RCC 7860 (cell line): Measurements from ENCODE around the gene PPM1G.
"Not testable (repeated sequence)": the region's sequence is repeated elsewhere in the genome, so short reads cannot be mapped to it uniquely, and the experiment has no call there.

Experiments used
- DNase-seq: peaks from one replicate; pipeline ENCODE4 v3.0.0-alpha.2; 2015; ENCODE audit warnings: low spot score
- FAIRE-seq: peaks from 2 replicates; lab custom pipeline; 2012; peaks lifted over from hg19 to GRCh38; lab: Jason Lieb, UNC

PPM1G gene

DNA sequence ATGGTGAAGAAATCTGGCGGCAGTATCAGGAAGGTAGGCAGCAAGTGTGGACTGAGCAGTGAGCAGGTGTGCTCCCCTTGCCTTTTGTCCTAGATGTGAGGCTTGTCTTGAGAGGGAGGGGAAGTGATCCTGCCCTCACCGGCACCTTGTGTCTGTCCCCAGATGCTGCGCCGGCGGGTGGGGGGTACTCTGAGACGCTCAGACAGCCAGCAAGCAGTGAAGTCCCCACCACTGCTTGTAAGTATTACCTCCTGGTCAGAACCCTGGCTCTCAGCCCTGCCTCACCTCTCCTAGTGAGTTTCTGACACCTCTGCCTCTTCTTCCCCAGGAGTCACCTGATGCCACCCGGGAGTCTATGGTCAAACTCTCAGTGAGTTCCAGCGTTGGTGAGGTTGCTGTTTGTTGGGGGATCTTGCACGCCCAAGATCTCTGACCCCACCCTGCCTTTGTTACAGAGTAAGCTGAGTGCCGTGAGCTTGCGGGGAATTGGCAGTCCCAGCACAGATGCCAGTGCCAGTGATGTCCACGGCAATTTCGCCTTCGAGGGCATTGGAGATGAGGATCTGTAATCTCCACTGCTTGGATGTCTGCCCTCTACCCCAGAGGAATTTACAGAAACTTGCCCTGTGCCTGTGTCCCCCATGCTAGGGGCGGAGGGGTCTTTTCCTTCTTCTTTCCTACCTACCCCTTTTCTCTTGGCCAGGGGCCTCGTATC lies 33.1 kb downstream of the PPM1G start:
- no peak for DNase-seq
- no peak for FAIRE-seq

DNA sequence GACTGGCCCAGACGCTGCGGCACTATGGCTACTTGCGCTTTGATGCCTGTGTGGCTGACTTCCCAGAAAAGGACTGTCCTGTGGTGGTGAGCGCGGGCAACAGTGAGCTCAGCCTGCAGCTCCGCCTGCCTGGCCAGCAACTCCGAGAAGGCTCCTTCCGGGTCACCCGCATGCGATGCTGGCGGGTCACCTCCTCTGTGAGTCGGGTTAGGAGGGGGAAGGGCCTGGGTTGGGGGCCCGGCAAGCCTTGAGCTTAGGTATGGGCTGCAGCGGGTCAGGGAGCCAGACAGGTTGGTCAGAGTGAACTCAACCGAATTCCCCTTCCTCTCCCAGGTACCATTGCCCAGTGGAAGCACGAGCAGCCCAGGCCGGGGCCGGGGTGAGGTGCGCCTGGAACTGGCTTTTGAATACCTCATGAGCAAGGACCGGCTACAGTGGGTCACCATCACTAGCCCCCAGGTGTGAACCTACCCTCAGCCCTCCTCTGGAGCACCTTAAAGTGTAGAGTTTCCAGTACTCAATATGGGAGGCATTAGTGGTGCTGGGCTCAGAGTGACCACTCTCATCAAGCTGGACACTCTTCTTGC lies 33.8 kb downstream of the PPM1G start:
- FAIRE-seq = no peak

GRCh38 chr2:27373567-27373966 lies 35.8 kb downstream of the PPM1G start:
- DNase-seq = no peak
- no peak for FAIRE-seq

More for the DNA sequence above, 33.8 kb downstream of the PPM1G start:
- DNase-seq = no peak

- FAIRE-seq (no peak), DNase-seq (no peak)
These were observed 36.5 kb downstream of the PPM1G start for GRCh38 chr2:27372937-27373336.

DNA sequence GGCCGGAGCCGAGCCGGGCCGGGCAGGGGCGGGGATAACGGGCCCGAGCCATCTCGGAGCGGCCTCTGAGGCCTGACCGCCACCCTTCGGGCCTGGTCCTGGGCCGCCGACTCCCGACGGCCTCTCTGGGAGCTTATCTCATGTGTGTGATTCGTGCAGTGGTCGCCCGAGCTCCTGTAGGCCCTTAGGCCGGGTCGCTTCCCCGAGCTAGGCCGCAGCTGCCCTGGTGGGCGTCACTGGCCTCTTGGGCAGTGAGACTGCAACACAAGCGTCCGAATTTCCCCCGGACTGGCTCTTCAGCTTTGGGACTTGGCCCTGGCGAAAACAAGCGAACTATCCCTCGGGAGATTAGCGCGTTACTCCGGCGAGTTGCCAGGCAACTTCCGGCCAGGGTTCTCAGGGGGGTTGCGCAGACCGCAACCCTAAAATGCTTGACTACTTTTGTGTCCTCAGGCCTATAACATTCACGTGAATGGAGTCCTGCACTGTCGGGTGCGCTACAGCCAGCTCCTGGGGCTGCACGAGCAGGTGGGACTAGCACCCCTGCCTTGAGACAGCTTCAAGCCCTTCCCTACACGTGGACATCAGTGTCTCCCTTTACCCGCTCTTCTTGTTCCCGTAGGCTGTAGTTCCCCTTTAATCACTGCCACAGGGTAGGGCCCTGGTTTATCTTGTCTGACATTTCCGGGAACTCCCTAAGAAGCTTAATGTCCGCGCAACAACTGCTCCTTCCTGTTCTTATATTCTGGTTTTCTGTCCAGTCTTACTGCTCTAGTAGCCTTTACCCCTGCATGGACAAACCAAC lies 38.4 kb downstream of the PPM1G start:
- FAIRE-seq (no peak), DNase-seq (peak; percentile 31)

GRCh38 chr2:27370026-27370815 lies 39.2 kb downstream of the PPM1G start, which contains the start of the genes EIF2B4 and SNX17:
EIF2B4 (minus strand) TSS chr2:27370338; CDS start chr2:27370314, 24 bp downstream.
SNX17 (plus strand) TSS chr2:27370616; CDS start chr2:27370744, 128 bp downstream.
- DNase-seq (peak; percentile 98), FAIRE-seq (peak; percentile 57)

- FAIRE-seq (no peak), DNase-seq (peak; percentile 13)
These were observed 39.8 kb downstream of the PPM1G start for GRCh38 chr2:27369471-27370025.

- FAIRE-seq (no peak), DNase-seq (no peak)
These were observed 45.5 kb downstream of the PPM1G start for GRCh38 chr2:27363933-27364332.

GRCh38 chr2:27362678-27363420 lies 46.5 kb downstream of the PPM1G start:
- DNase-seq (no peak), FAIRE-seq (no peak)

DNA sequence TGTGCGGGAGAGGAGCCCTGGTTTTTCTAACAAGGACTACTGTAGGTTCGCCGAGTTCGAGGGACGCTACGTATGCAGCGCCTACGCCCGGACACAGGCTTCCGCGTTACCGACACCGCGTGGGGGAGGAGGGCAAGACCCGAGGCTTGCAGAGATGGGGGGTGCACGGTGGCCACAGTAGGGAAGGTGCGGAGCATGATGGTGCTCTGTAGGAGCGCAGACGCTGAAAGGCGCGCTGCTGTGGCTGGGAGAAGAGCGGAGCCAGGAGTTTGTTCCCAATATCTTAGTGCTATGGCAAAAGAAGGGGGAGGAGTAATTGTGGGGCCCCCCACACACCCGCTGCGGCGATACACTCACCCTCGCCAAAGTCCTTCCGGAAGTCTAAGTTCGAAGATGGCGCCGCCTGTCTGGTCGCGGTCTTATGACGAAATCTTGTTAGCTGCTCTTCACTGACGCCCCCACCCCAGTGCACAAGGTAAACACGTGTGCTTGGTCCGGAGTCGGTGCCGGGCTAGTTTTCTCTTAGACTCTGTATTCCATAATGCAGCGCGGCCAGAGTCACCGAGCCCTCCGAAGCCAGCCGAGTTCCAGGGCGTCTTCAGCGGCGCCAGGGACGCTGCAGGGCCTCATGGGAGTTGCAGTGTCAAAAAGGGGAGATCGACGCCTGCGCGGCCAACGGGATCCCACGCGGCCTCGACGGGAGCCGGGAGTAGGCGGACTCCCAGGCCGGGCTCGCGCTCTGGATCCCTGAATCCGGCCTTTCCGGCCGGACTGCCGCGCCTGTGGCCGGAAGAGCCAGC lies 52.8 kb downstream of the PPM1G start, which contains the start of gene GTF3C2:
Gene GTF3C2 (minus strand): TSS at position 383 of the 800 bp plus-strand sequence. CDS start 13,210 bp downstream, outside the sequence.
- peak; percentile 47 for FAIRE-seq

DNA sequence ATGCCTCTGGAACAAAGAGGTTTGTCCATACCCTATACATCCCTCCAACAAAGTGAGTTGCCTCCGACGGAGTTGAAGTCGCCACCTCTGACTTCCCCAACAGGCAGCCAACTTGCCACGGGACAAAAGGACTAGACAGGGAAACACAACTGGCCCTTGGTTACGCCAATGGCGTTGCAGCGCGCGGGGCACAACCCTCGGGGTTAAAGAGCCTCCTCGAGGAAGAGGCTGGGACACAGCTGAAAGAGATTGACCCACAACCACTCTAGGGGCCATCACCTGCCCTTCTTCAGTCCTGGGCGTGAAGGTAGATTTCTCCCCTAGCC lies 53.4 kb downstream of the PPM1G start:
- FAIRE-seq = no peak
- DNase-seq = peak; percentile 46

More for the DNA sequence above, 52.8 kb downstream of the PPM1G start, which contains the start of gene GTF3C2:
- DNase-seq = peak; percentile 91

DNA sequence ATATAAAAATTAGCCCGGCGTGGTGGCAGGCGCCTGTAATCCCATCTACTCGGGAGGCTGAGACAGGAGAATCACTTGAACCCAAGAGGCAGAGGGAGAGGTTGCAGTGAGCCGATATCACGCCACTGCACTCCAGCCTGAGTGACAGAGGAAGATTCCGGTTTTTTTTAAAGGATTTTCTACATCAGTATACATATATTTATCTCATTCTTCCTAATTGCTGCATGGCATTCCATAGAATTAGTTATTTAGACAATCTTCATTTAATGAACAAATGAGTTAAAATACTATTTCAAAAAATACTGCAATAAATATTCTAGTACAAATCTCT lies 54.8 kb downstream of the PPM1G start:
- DNase-seq (no peak), FAIRE-seq (no peak)

GRCh38 chr2:27353762-27354596 lies 55.4 kb downstream of the PPM1G start:
- FAIRE-seq = no peak
- no peak for DNase-seq

DNA sequence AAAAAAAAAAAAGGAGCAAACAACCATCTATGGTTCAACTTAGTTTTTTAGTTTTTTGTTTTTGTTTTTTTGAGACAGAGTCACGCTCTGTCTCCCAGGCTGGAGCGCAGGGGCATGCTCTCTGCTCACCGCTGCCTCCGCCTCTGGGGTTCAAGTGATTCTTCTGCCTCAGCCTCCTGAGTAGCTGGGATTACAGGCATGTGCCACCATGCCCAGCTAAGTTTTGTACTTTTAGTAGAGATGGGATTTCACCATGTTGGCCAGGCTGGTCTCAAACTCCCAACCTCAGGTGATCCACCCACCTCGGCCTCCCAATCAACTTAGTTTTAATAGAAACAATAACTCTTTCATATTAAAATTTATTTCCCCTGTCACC lies 56.0 kb downstream of the PPM1G start:
- not testable (repeated sequence) for FAIRE-seq, DNase-seq

DNA sequence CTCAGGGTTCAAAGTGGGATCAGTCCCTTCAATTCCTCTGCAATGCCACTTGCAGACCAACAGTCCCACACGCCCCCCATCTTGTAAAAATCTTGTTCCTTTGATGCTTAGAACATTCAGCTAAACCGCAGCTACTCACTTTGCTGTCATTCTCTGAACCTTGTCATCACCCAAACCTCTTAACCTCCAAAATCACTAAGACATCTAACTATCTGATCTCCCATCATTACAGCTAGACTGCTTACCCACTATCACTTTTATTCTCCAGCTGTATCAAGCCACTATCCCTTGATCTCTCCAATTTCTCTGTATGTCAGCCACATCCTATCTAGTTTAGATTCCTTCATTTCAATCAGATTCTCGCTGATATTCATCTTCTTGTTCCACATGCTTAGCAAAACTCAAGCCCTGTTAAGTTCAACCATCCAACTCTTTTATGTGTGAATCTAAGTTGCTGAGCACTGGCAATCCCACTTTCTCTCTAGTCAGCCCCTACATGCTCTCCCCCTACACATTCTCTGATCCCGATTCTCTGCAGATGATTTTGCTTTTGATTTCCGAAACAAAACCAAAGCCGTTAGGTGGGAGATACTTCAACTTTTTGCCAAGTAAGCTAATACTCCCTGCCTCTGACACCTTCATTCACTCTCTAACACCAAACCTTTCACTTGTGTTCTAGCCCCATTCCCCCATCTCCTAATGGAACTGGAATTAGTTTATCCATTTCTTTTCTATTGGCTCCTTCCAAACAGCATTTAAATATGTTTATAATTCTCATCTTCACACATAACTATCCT lies 57.4 kb downstream of the PPM1G start:
- FAIRE-seq (no peak), DNase-seq (no peak)

GRCh38 chr2:27350106-27350693 lies 59.2 kb downstream of the PPM1G start:
- DNase-seq (no peak), FAIRE-seq (no peak)

- DNase-seq = no peak
- no peak for FAIRE-seq
These were observed 61.8 kb downstream of the PPM1G start for GRCh38 chr2:27347641-27348040.
